ENCODE data around the gene RBCK1.

The RBCK1 gene

DNA sequence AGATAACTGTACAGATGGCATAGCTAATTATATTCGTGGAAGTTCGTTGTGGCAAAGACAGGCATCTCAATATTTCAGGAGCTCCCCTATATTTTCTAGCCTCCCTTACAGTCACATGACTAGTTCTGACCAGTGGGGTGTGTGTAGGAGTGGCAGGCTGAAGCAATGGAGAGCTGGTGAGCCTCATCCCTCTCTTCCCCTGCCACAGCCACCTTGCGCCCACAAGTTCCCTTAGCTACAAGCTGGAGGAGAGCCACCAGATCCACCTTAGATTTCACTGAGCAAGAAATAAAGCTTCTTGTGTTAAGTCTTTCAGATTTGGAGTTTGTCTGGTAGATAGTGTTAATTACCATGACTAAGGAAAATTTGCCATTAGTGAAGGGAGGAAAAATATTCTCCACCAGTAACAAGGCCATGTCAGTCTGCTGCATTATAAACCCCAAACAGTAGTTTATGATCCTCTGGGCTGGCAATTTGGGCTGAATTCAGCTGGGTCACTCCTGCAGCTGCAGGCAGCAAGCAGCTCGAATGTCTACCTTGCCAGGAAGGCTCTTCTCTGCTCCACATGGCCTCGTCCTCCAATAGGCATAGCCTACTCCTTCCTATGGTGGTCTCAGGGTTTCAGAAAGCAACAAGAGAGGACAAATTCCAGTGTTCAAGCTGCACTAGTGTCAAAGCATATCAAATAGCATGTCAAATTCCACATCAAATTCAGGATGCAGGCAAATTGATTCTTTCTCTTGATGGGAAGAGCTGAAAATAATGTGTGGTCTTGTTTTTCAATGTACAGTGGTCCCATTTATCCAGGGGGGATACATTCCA, 7.4 kb upstream of the RBCK1 start:
- peak; percentile 23 for DNase-seq

DNA sequence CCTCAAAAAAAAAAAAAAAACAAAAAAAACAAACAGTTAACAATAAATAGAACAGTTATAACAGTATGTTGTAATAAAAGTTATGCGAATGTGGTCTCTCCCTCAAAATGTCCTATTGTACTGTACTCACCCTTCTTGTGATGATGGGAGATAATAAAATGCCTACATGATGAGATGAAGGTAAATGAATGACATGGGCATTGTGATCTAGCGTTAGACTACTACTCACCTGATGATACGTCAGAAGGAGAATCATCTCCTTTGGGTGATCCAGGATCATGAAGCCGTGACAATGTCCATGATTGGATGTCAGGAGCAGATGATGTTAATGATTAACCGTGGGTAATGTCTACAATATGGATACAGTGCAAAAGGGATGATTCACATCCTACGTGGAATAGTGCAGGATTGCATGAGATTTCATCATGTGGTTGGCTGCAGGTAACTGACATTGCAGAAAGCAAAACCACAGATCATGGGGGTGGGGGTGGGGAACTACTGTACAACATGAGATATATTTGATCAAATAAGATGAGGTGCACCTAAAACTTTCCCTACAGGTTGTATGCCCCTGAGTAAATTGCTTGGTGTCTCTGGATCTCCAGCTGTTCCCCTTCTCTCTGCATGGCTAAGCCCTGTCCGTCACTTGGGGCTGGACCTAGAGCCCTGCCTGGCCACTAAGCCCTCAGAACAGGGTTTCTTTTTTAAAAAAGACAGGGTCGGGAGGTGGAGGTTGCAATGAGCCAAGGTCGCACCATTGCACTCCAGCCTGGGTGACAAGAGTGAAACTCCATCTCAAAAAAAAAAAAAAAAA, 6.2 kb upstream of the RBCK1 start:
- no peak for DNase-seq

DNA sequence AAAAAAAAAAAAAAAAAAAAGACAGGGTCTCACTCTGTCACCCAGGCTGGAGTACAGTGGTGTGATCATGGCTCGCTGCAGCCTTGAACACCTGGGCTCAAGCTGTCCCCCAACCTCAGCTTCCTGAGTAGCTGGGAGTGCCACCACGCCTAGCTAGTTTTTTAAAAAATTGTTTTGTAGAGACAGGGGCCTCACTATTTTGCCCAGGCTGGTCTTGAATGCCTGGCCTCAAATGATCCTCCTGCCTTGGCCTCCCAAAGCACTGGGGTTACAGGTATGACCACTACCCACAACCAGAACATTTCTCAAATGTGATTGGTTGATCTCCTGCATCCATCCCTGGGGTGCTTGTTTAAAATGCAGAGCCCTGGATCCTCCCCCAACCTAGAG, 5.6 kb upstream of the RBCK1 start:
- no peak for DNase-seq

DNA sequence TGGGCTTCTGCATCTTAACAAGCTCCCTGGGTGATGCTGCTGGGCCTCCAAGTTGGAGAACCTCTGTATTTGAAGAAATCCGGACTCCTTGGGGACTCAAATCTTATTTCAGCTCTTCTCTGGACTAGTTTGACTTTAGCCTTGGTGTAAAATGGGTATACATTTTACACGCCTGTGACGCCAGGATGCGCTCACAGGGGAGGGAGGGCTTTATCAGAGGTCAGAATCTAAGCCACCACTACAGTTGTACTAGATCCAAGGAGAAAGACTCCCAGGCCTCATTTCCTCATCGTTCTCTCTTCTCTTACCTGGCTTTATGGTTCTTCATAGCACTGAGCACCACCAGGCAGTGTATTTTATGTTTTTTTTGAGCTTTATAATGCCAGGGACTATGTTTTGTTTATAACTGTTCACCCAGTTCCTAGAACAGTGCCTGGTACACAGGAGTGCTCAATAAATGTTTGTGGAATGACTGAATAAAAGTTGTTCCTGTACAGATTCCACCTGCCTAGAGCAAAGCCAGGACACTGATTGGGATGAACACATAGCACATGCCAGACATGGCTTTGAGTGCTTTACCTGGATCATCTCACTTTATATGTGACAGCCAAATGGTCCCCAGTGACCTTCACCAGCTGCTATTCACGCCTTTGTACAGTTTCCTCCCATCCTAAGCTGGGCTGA, 5.1 kb upstream of the RBCK1 start:
- DNase-seq, result no peak

DNA sequence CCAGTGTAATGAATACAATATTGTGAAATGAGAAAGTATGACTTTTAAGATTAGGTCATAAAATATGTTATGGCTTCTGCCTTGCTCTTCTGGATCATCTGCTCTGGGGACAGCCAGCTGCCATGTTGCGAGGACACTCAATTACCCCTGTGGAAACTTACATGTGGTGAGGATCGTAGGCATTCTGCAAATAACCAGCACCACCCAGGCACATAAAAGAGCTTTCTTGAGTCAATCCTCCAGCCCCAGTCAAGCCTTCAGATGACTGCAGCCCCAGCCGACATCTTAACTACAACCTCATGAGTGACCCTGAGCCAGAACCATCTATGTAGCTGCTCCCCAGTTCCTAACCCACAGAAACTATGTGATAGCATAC, 4.5 kb upstream of the RBCK1 start:
- no peak for DNase-seq

DNA sequence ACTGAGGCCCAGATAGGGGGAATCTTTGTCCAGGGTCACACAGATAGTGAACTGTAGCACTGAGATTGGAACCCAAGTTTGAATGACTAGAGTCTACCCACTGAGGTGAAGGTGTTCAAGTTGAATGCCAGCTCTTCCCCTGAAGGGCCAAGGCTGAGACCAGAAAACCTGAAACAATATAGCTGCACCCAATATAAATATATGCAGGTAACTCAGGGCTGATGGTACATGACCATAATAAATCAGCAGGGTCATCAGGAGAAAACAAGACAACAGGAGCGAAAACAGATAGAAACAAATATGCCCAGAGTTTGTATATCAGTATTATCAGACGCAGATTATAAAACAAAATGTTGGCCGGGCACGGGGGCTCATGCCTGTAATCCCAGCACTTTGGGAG, 4.0 kb upstream of the RBCK1 start:
- no peak for DNase-seq

DNA sequence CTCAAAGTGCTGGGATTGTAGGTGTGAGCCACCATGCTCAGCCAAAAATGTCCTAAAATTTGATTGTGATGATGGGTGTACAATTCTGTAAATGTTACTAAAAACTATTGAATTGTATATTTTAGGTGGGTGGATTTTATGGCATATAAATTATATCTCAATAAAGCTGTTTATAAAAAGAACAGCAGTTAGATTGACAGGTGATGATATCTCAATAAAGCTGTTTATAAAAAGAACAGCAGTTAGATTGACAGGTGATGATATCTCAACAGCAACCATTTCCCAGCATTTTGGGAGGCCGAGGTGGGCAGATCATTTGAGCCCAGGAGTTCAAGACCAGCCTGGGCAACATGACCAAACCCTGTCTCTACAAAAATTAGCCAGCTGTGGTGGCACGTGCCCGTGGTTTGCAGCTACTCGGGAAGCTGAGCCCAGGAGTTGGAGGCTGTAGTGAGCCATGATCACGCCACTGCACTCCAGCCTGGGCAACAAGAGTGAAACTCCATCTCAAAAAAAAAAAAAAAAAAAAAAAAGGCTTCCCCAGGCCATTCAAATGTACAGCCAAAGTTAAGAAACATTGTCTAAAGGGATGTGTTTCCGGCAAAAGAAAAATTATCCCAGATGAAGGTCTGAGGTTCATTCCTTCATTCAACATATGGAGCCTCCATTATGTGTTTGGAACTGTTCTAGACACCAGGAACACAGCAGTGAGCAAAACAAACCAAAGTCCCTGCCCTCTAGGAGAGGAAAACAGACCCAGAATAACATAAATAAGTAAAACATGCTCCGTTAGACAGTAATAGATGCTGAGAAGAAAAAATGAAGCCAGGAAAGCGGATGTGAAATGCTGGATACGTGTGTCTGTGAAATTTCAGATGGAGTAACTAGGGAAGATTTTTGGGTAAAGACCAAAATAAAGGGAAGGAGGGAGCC, 1.6 kb upstream of the RBCK1 start:
- DNase-seq, result no peak

DNA sequence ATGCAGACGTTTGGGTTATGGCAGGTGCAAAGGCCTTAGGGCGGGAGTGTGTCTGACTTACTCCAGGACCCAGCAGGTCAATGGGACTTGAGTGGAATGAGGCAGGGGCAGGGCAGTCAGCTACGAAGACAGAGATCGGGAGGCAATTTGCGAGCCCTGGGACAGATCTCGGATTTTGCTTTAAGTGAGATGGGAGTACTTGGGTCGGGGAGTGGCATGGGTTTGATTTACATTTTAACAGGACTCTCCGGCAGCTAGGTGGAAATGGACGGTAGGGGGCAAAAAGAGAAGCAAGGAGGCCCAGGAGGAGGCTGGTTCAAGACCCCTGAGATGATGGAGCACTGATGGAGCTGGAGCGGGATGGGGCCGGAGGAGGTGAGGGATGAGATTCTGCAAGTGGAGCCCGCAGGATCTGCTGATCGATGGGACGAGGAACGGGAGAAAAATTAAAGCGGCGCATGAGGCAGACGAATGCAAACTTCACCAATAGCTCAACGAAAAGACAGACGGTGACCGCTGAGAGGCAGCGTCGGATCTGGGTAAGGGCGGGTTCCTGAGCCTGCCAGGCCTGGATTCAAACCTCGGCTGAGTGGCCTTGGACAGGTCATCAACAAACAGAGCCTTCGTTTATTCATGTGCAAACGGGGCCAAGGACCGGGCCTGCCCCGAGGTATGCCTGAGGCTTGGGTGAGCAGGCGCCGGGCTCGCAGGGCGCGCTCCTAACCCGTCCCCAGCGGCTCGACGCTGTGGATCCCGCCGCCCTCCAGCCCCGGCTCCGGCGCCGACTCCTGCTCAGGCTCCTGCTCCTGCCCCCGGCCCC, 756 bp upstream of the RBCK1 start:
- DNase-seq, result peak; percentile 40

DNA sequence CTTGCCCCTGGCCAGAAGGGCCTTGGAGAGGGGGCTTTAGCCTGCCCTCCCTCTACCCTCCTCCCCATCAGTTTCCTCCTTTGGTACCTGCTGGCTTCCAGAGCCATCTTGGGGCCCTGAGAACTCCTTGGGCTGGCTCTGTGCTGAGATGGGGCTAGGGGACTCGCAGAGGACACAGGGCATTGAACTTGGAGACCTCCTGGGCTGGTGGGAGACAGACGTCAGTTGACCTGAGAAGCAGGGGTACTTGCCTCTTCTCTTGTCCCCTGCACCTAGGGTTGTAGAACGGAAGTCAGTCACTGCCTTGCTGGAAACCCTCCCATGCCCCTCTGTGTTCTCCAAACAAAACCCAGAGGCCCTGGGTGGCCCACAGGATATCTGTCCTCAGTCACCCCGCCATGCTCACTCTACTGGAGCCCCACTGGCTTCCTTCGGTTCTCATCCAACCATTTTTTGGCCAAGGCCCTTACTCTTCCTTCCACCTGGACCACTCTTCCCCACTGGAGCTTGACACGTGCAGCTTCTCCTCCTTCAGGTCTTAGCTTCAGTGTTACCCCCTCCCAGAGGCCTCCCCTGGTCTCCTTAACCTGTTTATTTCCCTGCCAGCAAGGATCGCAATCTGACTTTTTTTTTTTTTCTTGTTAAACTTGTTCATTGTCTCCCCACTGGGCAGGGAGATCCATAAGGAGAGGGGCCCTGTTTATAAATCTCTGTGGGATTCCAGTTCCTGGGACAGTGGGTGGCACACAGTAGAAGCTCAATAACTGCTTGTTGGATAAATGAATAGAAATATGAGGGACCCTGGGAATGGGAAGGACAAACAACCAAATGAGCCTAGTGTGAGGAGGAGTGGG, 971 bp downstream of the RBCK1 start:
- no peak for DNase-seq

DNA sequence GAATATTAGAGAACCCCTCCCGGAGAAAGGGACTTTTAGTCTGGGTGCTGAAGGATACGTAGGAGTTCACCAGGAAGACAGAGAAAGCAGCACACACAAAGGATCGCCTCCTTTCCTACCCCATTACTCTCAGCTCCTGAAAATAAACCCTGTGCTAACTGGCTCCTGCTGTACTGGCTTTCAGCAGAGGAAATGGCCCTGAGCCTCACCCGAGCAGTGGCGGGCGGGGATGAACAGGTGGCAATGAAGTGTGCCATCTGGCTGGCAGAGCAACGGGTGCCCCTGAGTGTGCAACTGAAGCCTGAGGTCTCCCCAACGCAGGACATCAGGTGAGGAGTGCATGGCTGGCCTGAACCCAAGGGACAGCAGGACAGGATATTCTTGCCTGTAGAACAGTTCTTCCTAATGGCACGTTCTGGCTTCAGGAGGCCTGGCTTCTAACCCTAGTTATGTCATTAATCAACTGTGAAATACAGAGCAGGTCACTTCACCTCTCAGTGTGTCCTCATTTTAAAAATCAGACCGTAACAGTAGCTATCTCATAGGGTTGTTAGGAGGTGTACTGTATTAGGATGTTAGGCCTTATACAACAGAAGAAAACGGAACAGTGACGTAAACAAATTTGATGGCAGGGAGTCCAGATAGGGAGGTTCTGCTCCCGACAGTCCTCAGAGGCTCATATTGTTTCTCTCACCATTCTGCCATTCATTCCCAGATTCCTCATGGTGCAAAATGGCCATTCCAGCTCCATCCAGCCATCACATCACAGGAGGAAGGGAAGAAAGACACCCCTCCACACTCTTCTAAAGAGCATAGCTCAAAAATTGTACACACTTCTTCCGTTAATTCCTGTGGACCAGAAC, 1.8 kb downstream of the RBCK1 start:
- DNase-seq, result no peak

DNA sequence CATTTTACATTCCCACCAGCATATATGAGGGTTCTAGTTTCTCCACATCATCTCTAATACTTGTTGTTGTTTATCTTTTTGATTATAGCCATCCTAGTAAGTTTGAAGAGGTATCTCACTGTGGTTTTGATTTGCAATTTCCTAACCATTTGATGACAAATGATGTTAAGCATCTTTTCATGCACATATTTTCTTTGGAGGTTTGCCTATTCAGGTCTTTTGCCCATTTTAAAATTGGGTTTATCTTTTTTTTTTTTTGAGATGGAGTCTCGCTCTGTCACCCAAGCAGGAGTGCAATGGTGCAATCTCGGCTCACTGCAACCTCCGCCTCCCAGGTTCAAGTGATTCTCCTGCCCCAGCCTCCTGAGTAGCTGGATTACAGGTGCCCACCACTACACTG, 4.0 kb downstream of the RBCK1 start:
- no peak for DNase-seq

DNA sequence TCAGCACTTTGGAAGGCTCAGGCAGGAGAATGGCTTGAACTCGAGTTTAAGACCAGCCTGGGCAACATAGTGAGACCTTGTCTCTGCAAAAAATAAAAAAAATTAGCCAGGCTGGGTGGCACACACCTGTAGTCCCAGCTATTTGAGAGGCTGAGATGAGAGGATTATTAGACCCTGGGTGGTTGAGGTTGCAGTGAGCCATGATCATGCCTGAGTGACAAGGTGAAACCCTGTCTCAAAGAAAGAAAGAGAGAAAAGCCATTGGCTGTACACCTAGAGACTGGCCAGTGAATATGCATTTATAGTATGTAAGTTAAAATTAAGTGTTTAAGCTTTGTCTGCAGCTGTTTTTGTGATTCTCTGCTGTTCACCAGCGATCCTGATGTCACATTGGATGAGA, 6.1 kb downstream of the RBCK1 start:
- DNase-seq, result no peak

DNA sequence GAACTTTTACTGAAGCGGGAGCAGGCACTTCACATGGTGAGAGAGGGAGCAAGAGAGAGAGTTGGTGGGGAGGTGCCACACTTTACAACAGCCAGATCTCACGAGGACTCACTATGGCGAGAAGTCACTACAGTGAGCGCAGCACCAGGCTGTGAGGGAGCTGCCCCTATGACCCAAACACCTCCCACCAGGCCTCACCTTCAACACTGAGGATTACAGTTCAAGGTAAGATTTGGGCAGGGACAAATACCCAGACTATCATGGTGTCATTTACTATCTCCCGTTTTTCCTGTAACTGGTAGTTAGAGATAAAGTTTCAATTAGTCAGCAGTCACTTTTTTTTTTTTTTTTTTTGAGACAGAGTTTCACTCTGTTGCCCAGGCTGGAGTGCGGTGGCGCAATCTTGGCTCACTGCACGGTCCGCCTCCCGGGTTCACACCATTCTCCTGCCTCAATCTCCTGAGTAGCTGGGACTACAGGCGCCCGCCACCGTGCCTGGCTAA, 7.8 kb downstream of the RBCK1 start:
- no peak for DNase-seq

DNA sequence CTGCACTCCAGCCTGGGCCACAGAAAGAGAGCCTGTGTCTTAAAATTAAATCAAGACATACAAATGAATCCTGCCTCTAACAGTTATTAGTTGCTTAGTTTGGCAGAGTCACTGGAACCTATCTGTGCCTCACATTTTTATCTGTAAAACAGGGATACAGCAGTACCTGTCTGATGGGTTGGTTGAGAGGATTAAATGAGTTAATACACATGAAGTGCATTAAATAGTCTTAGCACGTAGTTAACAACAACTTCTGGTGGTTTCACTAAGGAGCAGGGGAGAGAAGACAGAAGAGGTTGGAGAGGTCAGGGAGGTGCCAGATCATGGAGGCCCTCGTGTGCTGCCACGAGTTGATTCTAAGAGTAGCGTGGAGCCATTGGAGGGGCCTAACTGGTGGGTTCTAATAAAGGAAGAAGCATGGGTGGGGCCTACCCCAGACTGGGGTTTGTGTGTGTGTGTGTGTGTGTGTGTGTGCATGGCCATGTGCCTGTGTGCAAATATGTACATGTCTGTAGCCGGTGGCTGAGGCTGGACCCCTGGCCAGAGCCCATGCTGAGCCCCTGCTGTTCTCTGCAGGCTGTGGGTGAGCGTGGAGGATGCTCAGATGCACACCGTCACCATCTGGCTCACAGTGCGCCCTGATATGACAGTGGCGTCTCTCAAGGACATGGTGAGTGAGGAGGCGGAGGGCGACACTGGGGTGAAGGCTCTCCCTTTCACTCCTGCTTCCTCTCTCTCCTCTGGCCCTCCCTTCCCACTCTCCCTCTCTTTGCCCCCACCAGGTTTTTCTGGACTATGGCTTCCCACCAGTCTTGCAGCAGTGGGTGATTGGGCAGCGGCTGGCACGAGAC, 9.1 kb downstream of the RBCK1 start:
- no peak for DNase-seq

DNA sequence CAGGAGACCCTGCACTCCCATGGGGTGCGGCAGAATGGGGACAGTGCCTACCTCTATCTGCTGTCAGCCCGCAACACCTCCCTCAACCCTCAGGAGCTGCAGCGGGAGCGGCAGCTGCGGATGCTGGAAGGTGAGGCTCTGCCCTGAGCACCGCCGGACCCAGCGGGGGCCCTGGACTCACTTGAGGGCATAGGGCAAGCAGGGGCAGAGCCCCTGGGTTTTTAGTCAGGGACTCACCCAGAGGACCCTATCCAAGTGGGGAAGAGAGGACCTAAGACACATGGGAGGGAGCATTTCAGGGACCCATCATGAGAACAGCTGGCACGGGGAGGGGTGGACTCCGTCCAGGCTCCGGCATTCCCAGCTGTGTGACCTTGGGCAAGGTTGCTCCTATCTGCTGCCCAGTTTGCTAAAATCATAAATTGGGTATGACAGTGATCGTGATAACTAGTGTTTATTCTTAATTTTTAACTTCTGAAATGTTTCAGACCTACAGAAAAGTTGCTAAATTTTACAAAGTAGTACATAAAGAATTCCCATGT, 9.8 kb downstream of the RBCK1 start:
- no peak for DNase-seq

DNA sequence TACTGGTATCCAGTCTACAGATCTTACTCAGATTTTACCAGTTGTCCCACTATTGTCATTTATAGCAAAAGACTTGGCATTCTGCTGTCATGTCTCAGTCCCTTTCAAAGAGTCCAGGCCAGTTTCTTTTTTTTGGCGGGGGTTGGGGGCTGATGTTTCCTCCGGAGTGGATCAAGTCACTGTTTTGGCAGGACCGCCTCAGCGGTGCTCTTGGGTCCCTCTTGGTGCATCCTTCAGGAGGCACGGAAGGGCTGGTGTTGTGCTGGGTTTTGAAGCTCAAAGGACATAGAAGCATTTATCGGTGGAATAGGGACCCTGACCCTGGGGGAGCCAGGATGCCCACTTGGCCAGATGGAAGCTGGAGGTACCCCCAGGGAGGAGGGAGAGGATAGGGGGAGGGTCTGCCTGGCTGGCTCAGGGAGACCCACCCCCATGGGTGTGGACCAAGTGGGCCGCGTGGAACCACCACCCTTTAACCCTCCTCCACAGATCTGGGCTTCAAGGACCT, 10.8 kb downstream of the RBCK1 start:
- DNase-seq, result no peak

DNA sequence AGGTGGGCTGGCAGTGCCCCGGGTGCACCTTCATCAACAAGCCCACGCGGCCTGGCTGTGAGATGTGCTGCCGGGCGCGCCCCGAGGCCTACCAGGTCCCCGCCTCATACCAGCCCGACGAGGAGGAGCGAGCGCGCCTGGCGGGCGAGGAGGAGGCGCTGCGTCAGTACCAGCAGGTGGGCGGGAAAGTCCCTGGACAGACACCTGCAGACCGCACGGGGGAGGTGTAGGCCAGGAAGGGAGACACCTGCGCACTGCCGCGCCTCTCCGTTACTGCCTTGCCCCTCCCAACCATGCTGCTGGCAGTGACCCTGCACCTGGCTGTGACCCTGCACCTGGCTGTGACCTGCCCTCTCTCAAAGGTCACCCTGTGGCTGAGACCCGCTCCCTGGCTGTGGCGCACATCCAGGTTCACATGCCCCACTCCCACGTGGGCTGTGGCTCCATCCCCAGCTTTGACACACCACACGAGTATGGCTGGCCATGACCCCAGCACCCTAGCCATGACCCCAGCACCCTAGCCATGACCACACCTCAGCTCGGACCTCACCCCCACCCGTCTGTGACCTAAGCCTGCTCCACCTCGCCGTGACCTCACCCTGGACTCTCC, 11.6 kb downstream of the RBCK1 start:
- no peak for DNase-seq
